ENCODE results near the gene HMX1.

HMX1 gene

DNA sequence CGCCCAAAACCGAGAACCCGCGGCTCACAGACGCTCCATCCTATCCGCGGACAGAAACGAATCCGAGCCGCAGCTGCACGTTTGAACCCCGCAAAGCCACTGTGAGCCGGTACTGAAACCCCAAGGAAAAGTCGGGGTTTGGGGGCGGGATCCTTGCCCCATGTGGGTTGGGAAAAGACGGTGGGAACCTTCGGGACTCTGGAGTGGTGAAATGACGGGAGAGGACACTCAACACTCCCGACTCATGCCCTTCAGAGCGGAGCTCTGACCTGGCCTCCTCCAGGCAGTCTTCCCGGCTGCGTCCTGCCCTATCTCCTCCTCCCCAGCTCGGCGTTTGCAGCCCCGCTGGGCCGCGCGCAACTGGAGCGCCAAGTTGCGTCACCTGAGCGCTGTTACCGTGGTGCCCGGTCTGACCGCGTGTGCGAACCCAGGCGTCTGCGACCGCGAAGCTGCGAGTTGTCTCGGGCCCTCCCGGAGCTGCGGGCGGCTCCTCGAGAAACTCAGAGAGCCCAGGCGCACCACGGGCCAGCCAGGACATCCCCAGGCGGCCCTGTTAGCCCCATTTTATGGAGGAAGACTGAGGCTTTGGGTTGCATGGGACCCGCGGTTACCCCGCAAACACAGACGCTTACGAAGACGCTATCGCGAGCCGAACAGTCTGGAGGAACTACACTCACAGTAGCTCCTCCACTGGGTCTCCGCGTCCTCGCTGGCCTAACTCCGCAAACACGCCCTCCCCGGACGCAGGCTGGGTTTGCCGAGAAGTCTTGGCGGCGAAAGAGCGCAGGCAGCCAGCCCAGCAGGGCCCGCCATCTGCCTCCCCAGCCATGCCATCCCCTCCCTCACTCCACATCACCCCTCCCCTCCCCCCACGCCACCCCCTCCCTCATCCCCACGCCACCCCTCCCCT is 20.3 kb upstream of the HMX1 start:
- no peak for DNase-seq

DNA sequence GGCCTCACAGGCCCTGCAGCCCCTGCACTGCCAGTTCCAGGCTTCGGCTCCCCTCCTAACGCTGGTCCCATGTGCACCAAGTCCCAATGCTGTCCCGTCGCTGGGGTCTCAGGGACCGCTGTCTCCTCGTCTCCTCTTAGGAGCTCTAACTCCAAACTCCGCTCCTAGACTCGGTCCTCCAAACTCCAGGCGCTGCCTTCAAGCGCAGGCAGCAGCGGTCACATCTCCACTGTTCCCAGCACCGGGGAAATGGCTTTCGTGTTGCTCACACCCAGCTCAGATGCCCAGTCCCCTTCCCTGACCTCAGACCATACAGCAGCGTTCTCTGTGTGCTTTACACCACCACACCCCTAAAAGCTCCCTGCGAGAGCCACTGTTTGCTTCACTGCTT is 19.6 kb upstream of the HMX1 start:
- DNase-seq = no peak

DNA sequence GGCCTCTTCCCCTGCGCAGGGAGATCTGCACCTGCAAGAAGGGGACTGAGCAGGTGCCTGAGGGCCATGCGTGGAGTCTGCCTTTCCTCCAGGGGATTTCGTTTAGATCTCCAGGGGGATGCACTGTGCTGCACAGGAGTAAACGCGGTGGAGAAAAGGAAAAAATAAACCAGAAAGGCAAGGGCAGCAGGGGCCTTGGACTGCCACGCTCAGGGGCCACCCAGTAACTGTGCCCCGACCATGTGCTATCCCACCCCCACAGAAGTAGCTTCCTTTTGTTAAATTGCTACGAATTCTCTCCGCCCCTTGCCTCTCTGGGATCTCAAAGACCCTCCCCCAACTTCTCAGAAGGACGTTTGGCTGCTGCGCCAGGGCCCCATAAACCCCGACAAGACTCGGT is 17.2 kb upstream of the HMX1 start:
- no peak for DNase-seq

DNA sequence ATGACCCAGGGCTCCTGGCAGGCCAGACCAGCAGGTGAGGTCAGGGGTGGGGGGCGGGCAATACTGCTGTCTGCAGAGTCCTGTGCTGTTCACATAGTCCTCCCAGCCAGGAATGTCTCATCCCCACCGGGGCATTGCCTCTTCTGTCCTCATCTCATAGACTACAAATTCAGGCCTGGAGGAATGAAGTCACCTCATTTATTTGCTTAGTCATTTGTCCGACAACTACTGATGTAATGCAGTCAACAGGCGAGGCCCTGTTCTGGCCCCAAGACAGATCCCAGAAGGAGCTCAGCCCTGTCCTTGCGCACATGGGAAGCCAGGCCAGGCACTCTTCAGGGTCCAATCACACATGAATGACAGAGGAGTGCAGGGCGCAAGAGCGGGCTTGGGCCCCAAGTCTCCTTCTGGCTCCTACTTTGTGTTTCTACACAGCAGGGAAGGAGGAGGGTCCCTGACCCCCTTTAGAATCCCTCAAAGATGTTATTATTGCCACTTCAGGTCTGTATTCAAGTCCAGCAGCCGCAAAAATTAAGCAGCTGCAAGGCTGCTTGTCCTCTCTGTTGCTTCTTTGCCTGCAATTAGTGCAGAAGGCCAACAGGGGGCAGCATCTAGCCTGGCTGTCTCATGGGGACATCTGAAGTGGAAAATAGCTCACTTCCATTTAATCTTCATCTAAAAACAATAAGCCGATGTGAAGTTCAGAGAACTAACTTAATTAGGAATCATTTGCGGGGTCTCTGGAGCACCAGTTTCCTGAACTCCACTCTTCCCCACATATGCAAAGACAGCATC is 15.2 kb upstream of the HMX1 start:
- DNase-seq = no peak

DNA sequence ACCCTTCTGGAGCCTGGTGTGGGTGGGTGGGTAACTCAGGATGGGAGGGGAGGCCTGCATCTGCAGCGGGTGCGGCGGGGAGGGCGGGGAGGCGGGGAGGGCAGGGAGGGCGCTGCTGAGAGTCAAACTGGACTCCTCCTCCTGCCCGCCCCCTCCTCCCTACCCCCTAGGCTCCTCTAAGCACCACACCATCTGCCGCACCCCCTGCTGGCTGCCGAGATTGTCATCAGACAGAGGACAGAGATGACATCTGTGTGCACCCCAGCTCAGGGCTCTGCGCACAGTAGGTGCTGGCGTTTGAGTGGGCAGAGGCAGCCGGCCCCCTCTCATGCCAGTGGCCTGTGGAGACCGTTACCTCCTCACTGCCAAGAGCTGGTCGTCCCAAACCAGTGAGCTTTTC is 10.6 kb upstream of the HMX1 start:
- DNase-seq = no peak

DNA sequence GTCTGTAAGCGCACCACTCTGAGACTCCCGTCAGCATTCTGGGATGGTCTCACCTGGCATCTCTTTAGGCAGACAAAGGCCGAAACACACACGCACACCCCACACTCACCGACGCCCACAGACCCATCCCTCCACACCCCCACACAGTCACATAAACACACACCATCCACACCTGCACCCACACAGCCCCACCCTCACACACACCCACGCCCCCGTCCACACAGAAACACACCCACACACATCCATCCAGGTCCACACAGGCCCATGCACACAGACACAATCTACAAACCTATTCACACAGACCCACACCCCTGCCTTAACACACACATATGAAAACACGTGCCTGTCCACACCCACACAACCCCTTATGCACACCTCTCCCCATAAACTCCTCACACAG is 9.2 kb upstream of the HMX1 start:
- DNase-seq = no peak

DNA sequence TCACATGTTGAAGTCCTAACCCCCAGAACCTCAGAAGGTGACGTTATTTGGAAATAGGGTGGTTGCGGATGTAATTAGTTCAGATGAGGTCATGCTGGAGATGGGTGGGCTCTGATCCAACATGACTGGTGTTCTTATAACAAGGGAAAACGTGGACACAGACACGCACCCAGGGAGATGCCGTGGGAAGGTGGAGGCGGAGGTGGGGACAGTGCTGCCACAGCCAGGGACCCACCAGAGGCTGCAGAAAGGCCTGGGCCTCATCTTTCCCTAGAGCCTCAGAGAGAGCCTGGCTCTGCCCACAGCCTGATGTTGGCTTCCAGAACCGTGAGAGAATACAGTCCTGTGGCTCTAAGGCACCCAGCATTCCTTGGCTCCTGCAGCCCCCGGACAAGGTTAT is 7.9 kb upstream of the HMX1 start:
- DNase-seq = no peak

DNA sequence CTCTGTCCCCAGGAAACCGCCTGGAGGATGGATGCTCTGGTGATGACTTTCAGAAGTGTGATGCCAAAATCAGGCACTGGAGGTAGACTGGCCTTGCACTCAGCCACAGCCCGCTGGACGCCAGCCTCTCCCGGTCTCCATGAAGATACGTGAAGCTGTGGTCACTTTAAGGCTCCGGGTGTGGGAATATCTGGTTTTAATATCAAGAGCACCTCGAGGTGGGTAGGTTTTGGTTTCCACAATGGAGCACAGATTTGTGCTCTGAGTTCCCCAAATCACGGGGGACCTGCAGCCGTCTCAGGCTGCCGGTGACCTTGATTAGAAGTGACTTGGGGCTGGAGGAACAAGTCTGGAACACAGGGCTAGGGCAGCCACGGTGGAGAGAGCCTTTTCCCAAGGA is 6.8 kb upstream of the HMX1 start:
- DNase-seq = no peak

DNA sequence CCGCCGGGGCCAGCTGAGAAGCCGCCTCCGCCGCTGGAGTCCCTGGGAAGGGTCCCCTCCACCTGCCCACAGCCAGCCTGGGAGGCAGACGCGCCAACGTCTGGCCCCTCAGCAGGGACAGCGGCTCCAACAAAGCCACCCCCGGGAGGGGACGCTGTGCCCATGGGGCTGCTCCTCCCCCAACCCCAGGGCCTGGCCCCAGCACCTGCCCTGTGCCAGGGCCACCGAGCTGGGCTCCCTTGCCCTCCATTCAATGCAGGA is 6.1 kb upstream of the HMX1 start:
- DNase-seq = no peak

DNA sequence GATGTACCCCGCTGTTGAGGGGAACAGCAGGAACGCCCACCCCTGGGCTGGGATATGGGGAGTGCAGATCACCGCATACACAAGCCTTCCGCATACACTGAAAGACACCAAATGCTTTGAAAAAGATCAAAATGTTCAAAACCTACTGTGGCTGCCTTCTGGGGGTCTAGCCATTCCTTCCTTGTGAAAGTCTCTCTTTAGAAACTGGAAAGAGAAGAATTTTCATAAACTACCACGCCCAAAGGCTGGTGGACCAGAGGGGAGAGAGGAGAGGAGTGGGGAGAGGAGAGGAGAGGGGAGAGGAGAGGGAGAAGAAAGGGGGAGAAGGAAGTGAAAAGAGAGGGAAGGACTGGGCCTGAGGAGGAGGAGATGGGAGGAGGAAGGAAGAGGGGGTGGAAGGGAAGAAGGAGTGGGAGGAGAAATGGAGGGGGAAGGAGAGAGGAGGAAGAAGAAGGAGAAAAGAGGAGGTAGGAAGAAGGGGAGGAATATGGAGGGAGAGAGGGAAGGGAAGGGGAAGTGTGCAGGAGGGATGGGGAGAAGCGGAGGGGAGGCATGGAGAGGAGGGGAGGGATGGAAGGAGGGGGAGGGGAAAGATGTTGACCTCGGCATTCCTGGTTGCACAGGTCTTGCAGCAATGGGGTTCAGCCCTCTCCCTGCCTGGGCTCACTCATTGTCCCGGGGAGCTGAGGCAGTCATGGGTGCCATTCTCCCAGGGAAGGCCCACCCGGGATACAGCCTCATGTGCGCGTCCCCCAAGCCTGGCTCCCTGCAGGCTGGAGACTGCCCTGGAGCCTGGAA is 5.5 kb upstream of the HMX1 start:
- no peak for DNase-seq

DNA sequence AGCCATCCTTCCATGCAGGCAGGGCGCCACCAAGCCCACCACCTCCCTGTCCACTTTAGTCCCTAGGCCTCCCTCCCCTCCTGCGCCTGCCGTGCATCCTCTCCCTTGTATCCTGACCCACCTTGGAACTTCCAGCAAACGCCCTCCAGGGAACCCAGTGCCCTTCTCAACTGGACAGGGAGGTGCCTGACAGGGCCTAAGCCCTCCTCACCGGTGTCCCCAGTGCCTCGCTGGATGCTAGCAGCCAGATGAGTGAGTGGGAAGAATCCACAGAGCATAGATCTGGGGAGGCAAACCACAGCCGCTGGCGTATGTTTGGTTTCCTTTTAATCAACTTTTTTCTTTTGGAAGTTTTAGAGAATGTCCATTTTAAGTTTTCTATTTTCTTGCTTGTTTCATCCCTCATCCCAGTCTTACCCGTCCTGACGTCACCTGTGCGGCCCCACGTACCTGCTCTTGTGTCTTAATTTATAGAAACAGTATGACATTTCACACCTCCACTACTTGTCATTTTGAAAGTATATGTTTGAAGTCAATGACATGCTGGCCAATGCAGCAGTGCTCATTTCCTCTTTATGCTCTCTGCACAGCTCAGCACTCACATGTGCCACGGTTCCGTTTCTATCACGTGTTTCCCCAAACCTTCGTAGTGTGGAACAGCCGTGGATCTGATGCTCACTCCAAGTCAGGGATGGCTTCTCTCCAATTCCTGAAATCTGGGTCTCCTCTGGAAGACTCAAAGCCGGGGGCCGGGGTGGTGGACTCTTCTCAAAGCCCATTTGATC is 3.4 kb upstream of the HMX1 start:
- DNase-seq = no peak

DNA sequence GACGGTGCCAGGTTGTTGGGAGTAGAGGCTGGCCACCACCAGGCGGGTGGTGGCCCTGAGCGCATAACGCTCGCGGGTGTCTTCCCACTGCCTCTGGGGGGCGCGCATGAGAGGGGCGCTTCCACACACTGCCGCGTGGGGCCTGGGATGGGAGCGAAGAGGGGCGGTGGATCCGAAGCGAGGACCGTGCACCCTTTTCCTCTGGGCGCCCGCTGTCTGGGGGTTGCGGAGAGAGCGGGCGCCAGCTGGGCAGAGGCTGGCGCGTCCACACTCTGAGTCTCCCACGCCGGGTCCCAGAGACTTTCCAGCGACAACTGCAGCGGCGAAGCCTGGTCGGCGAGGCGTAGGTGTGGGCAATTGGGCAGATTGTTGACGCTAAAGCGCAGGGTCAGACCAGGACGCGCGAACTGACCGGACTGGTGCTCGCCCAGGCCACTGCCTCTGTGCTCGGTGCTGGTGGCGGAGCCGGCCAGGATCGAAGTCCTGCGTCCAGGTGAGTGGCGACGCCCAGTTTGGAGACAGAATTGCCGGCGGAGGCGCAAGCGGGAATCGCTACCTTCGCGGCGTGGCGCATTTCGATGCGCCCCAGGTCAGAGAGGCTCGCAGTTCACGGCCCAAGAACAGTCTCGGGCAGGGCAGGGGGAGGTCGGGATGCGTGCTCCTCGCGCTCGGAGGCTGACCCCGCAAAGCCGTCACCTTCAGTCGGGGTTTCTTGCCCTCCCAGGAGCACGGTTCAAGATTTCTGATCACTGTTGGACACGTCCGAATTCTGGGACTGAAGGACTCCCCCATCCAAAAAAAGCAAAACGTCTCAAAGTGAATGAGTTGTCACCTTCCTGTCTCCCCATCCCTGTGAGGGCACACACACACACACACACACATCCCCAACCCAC is 2.6 kb upstream of the HMX1 start:
- no peak for DNase-seq

DNA sequence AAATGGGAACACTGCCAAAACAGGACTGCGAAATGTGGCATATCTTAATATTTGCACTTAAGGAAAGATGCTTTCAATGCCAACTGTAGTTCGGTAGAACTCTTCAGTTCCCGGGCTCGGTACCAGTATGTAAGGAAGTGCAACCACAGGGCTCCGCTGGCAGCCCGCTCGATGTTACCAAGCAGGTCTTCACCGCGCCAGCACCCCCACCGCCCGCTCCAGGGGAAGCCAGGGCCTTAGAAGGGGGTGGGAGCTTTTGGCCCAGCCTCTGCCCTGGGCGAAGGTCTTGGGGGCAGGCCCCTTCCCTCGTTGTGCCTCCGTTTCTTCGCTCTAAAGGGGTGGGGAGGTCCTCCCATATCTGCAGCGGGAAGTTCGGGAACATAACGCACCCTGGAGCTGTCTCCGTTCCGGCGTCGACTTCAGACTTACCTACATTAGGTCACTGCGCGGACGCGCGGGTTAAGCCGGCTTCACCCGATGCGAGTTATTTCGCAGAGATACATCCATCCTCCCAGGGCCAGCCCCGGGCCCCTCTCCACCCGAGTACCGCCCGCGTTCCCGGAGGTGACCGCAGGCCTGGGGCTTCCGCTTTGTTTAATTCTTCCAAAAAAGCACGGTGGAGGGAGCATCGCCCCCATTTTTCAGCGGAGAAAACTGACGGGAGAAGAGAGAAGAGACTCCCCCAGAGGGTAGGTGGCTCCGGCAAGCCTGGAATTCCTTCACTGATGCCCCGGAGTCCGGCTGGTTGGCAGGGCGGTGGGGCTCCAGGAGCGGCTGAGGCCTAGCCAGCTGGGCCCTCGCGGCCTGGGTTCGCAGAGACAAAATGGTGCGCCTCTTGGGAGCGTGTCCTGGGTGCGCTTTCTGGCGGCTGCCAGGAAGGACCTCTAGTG is 1.0 kb upstream of the HMX1 start:
- no peak for DNase-seq

DNA sequence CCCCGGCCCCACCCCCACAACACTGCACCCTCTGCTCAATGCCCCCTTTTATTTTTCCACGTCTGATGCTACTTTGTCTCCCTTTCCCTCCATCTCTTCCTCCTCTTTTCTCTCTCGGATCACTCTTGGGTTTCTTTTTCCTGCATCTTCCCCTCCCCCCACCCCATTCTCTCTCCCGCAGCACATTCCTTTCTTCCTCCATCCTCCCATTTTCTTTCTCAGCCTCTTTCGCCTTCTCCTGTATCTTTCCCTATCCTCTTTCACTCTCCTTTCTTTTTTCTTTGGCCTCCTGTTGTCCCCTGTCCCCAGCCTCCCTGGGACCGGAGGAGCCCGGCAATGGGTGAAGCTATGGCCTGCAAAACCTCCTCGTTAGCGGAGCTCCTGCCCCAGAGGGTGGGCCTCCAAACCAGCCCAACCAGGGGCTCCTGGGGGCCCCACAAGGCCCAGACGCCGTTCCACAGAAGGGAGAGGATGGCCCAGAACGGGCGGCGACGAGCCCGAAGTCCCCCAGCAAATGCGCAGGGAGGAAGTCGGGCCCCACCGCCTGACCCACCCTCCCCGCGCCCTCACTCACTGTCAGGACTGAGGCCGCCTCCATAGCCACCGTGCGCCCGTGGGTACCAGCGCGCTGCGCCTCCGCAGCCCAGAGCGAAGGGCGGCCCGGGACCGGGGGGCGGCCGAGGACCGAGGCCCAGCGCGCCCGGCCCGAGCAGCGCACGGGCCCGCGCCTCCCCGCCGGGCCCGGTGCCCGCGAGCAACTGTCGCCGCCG is 807 bp downstream of the HMX1 start:
- no peak for DNase-seq

DNA sequence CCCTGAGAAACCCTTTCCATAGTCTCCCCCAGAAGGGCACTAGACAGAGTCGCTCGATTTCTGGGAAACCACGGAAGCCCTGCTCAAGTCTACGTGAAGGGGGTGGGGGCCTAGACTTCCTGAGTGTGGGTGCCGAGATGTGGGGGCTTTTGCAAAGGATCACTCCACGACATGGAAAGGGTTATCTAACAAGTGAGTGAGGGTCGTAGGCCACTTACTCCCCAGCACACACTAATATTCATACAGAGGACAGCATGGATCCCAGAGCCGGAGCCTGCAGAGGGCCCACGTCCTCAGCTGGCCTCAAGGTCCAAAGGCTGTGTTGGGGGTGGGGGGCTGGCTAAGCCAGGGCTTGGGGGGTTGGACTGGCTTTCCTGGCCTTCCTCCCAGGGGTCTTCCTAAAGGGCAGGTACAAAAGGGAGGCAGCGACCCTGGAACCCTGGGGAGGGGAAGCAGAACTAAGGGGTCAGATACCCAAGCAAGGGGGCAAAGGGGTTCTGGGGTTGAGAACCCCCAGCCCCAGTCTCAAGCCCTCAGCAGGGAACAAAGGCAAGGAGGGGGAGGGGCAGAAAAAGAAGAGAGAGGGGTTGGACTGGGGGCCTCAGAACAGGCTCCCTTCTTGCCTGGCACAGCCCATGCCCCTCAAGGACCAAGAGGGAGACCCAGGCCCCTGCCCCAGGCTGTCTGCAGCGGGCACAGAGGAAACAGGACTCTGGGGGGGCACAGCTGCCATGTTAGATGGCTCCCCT is 1.6 kb downstream of the HMX1 start:
- no peak for DNase-seq

DNA sequence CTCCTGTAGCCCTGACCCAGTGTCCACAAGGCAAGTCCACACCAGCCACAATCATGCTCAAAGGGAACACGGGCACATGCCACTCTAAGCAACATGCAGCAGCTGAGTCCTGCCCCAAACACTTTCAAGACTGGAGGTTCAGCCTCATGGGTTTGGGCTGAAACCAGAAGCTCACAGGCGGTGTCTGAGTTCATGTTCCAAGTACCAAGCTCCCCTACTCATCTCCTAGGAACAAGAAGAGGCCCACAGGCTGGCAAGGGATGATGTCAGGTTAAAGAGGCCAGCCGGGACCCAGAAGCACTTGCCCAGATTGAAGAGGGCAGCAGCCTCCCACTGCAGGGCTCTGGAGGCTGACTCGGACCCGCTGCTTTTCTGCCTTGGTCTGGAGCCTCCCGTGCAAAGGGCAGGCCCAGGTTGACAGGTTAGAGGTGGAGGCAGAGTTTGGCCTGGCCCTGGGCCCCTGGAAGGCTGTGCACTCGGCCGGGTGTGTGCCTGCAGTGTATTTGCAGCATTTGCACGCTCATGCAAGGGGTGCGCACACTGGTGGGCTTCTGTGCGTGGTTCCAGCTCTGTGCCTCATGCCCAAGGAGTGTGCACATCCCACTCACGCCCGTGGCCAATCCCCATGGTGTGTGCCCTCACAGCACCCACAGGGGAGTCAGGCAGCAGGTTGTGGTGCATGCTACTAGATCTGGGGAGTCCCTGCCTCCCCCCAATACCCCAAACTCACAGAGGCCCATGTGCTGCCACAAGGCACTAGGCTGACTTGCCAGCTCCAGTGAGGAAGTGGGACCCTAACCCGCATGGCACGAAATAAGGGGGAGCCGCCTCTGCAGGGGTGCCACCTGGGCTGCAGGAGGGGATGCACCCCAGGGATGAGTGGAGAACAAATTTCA is 2.4 kb downstream of the HMX1 start:
- DNase-seq = no peak

DNA sequence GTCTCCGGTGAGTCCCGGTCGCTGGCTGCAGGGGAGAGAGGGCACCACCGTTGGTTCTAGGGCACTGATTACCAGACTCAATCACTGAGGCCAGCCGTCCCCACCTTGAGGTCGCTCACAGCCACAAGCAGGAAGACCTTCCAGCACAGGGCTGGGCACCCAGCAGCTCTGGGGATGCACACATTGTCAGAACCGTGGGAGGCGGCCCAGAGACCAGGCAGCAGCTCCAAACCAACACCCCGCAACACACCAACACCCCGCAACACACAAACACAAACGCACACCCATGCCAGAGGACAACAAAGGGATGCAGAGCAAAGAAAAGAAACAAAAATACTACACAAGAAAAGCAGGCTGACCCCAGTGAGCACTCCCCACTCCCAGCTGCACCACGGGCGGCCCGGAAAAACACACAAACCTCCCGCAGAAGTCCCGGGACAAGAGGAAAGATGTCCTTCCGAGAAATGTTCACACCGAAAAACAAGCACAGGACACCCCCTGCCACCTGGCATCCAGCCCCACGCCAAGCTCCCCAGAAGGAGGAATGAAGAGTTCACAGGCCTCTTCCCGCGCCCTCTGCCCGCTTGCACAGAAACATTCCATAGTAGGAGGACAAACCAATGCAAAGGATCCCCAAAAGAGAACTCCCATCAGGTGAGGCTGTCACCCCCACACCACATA is 3.2 kb downstream of the HMX1 start:
- DNase-seq = no peak

Data from NCI-H1105 (cell line).